WTC11 (cell line): ENCODE data around the gene KLF13.

Experiments
- MYBL2 ChIP-seq: sonication (generic); formaldehyde crosslinking; IDR thresholded peaks from 2 replicates; pipeline ENCODE4 v1.8.1; 2023; ENCODE audit warnings: mild to moderate bottlenecking, moderate library complexity, missing genetic modification reagents
- TF ChIP-seq, protein P1 (sequence below): fragments of 200-600 bp; IDR thresholded peaks from 2 replicates; pipeline ENCODE4 v1.8.0; 2022; ENCODE audit warnings: antibody characterized with exemption
- TF ChIP-seq, protein P2 (sequence below): sonication (generic); formaldehyde crosslinking; IDR thresholded peaks from 2 replicates; pipeline ENCODE4 v1.8.1; 2023; ENCODE audit warnings: mild to moderate bottlenecking, missing genetic modification reagents, borderline replicate concordance
- TF ChIP-seq, protein P3 (sequence below): sonication (generic); formaldehyde crosslinking; conservative IDR thresholded peaks from 2 replicates; pipeline ENCODE4 v1.8.1; 2022; ENCODE audit warnings: mild to moderate bottlenecking, missing genetic modification reagents
- TF ChIP-seq, protein P4 (sequence below): sonication (generic); formaldehyde crosslinking; IDR thresholded peaks from 2 replicates; pipeline ENCODE4 v1.8.1; 2022; ENCODE audit warnings: missing genetic modification reagents, borderline replicate concordance

DNA sequence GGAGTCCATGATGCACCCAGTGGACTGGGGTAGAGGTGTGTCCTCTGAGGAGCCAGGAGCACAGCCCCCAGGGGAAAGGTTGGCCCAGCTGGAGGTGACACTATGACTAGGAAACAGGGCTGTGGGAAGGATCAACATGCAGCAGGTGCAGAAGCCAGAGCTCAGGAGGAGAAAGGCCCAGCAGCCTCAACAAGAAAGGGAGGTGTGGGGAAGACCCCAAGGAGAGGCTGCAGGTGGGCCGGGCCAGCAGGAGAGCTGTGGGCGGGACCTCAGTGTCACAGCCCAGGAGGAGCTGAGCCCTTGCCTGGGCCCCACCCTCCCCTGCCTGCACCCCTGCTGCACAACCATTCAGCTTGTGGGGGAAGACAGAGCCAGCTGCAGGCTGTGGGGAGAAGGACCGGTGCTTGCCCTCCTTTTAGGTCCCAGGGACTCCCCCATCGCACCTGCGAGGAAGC lies 18.4 kb upstream of the KLF13 start:
- TF ChIP-seq, protein P1, sequence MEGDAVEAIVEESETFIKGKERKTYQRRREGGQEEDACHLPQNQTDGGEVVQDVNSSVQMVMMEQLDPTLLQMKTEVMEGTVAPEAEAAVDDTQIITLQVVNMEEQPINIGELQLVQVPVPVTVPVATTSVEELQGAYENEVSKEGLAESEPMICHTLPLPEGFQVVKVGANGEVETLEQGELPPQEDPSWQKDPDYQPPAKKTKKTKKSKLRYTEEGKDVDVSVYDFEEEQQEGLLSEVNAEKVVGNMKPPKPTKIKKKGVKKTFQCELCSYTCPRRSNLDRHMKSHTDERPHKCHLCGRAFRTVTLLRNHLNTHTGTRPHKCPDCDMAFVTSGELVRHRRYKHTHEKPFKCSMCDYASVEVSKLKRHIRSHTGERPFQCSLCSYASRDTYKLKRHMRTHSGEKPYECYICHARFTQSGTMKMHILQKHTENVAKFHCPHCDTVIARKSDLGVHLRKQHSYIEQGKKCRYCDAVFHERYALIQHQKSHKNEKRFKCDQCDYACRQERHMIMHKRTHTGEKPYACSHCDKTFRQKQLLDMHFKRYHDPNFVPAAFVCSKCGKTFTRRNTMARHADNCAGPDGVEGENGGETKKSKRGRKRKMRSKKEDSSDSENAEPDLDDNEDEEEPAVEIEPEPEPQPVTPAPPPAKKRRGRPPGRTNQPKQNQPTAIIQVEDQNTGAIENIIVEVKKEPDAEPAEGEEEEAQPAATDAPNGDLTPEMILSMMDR = no peak
- TF ChIP-seq, protein P2, sequence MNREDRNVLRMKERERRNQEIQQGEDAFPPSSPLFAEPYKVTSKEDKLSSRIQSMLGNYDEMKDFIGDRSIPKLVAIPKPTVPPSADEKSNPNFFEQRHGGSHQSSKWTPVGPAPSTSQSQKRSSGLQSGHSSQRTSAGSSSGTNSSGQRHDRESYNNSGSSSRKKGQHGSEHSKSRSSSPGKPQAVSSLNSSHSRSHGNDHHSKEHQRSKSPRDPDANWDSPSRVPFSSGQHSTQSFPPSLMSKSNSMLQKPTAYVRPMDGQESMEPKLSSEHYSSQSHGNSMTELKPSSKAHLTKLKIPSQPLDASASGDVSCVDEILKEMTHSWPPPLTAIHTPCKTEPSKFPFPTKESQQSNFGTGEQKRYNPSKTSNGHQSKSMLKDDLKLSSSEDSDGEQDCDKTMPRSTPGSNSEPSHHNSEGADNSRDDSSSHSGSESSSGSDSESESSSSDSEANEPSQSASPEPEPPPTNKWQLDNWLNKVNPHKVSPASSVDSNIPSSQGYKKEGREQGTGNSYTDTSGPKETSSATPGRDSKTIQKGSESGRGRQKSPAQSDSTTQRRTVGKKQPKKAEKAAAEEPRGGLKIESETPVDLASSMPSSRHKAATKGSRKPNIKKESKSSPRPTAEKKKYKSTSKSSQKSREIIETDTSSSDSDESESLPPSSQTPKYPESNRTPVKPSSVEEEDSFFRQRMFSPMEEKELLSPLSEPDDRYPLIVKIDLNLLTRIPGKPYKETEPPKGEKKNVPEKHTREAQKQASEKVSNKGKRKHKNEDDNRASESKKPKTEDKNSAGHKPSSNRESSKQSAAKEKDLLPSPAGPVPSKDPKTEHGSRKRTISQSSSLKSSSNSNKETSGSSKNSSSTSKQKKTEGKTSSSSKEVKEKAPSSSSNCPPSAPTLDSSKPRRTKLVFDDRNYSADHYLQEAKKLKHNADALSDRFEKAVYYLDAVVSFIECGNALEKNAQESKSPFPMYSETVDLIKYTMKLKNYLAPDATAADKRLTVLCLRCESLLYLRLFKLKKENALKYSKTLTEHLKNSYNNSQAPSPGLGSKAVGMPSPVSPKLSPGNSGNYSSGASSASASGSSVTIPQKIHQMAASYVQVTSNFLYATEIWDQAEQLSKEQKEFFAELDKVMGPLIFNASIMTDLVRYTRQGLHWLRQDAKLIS = no peak
- no peak for TF ChIP-seq MYBL2 (CRISPR knock-in tag)
- TF ChIP-seq, protein P3, sequence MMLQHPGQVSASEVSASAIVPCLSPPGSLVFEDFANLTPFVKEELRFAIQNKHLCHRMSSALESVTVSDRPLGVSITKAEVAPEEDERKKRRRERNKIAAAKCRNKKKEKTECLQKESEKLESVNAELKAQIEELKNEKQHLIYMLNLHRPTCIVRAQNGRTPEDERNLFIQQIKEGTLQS = no peak
- TF ChIP-seq, protein P4, sequence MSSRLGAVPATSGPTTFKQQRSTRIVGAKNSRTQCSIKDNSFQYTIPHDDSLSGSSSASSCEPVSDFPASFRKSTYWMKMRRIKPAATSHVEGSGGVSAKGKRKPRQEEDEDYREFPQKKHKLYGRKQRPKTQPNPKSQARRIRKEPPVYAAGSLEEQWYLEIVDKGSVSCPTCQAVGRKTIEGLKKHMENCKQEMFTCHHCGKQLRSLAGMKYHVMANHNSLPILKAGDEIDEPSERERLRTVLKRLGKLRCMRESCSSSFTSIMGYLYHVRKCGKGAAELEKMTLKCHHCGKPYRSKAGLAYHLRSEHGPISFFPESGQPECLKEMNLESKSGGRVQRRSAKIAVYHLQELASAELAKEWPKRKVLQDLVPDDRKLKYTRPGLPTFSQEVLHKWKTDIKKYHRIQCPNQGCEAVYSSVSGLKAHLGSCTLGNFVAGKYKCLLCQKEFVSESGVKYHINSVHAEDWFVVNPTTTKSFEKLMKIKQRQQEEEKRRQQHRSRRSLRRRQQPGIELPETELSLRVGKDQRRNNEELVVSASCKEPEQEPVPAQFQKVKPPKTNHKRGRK (CRISPR knock-in tag) = no peak
